Measurements from ENCODE around the gene NLRP6.

Gene NLRP6

DNA sequence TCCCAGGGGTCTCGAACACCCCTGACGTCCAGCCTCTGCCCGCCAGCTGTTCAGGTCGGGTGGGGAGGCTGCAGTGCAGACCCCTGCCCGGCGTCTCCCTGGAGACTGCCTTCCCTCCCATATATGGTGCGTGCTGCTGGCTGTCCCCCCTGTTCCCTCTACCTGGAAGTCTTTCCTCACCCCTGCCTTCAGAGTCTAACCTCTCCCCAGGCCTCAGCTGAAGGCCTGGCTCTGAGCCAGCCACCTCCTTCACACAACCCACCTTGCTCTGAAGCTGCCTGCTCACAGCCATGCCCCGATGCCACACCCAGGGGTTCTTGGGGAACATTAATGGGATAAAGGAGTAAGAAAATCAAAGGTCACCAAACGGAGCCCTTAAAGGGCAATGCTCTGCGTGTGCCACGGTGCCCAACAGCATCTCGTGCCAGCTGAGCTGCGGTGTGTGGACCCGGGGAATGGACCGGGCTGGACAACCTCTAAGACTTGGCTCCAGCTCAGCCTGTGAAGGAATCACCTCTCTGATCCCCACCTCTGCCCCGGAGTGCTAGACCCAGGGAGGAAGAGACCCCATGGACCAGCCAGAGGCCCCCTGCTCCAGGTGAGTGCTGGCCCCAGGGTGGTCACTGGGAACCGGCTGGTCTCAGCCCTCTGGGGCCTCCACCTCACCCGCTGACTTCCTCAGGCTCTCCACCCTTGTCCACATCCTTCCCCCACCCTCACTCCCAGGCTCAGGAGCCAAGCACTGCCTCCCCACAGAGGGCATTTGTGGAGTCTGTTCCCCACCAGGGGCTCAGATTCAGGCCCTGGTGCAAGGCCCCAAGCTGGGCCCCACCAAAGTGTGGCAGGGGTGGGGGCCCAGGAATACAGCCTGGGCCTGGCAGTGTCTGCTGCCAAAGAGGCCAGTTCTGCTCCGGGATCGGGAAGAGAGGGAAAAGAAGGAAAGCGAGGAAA is at the start of gene NLRP6:
NLRP6 (plus strand) TSS at position 407 of the 951 bp plus-strand sequence; CDS start at position 570, 163 bp downstream.
- TF ChIP-seq YY1 (IDR thresholded peaks at IDR 0.05; ENCODE audit: low read depth) (no peak), EGR1 (IDR thresholded peaks at IDR 0.05) (no peak), RAD21 (IDR thresholded peaks at IDR 0.05; ENCODE audit: low read depth) (no peak), NFIC (IDR thresholded peaks at IDR 0.05) (no peak), ZBTB7A (IDR thresholded peaks at IDR 0.05; ENCODE audit: low read depth) (no peak), CEBPB (IDR thresholded peaks at IDR 0.05) (no peak), FOXM1 (IDR thresholded peaks at IDR 0.05; ENCODE audit: borderline replicate concordance, low read depth) (no peak)

DNA sequence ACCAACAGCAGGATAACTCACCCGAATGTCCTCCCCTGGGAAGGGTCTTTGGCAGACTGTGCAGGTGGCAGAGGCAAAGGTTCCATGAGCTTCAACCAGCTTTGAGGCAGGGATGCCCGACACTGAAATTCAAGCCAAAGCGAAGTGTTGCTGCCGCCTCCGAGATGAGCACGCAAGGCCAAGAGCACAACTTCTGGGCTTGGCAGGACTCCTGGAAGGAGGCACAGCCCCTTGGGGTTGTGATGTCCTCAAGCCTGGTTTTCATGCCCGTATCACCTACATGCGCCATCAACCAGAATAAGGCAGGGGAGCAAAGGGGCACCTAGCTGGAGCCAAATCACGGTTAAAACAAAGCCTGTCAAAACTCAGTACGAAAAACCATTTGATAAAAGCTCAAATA is 47.8 kb upstream of the NLRP6 start:
- TF ChIP-seq NFIC (IDR thresholded peaks at IDR 0.05) (no peak), EGR1 (IDR thresholded peaks at IDR 0.05) (no peak)
- TF ChIP-seq, protein P1, sequence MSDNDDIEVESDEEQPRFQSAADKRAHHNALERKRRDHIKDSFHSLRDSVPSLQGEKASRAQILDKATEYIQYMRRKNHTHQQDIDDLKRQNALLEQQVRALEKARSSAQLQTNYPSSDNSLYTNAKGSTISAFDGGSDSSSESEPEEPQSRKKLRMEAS (IDR thresholded peaks at IDR 0.05), result no peak
- TF ChIP-seq, protein P2, sequence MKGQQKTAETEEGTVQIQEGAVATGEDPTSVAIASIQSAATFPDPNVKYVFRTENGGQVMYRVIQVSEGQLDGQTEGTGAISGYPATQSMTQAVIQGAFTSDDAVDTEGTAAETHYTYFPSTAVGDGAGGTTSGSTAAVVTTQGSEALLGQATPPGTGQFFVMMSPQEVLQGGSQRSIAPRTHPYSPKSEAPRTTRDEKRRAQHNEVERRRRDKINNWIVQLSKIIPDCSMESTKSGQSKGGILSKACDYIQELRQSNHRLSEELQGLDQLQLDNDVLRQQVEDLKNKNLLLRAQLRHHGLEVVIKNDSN (IDR thresholded peaks at IDR 0.05), result no peak

DNA sequence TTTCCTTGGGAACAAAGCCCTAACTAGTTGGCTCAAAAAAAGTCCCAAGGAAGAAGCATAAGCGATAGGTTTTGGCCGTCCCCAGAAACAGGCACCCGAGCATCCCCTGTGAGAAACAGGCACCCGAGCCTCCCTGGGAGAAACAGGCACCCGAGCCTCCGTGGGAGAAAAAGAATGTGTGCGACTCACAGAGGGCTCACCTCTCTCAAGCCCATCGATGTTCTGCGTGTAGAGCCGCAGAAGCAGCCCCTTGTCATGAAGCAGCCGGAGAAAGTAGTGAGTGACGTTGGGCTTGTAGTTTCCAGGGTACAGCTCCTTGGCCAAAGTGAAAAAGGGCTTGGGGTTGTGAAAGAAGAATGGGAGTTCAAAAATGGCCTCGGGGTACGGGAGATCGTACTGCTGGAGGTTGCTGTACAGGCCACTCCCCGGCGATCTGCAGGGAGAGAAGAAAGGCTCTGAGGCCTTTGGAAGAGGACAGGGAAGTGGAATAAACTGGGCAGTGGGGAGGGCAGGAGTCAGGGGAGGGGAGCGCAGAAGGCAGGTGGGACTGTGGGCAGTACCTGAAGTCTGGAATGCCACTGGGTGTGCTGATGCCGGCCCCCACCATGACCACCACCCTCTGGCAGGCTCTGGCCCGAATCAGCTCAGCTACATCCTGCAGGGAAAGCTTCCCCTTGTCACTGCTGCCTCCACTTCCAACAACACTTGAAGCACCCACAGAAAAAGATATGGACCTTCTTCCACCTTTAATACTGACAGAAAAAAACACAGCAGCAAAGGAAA is 45.2 kb upstream of the NLRP6 start:
- TF ChIP-seq NFIC (IDR thresholded peaks at IDR 0.05), result no peak
- TF ChIP-seq EP300 (IDR thresholded peaks at IDR 0.05; ENCODE audit: borderline replicate concordance), result no peak
- TF ChIP-seq CREB1 (IDR thresholded peaks at IDR 0.05; ENCODE audit: low read depth), result no peak
- no peak for TF ChIP-seq FOXM1 (IDR thresholded peaks at IDR 0.05; ENCODE audit: borderline replicate concordance, low read depth)
- no peak for TF ChIP-seq CEBPB (IDR thresholded peaks at IDR 0.05)
- TF ChIP-seq, protein P1 (IDR thresholded peaks at IDR 0.05), result no peak
- no peak for TF ChIP-seq RAD21 (IDR thresholded peaks at IDR 0.05; ENCODE audit: low read depth)
- TF ChIP-seq EGR1 (IDR thresholded peaks at IDR 0.05), result no peak
- TF ChIP-seq TCF12 (IDR thresholded peaks at IDR 0.05; ENCODE audit: low read depth), result no peak
- no peak for TF ChIP-seq ZBTB7A (IDR thresholded peaks at IDR 0.05; ENCODE audit: low read depth)
- TF ChIP-seq TAF1 (IDR thresholded peaks at IDR 0.05; ENCODE audit: low read depth), result no peak
- TF ChIP-seq, protein P2 (IDR thresholded peaks at IDR 0.05), result no peak
- TF ChIP-seq YY1 (IDR thresholded peaks at IDR 0.05; ENCODE audit: low read depth), result no peak
- no peak for TF ChIP-seq TEAD4 (IDR thresholded peaks at IDR 0.05)
- TF ChIP-seq, protein P3, sequence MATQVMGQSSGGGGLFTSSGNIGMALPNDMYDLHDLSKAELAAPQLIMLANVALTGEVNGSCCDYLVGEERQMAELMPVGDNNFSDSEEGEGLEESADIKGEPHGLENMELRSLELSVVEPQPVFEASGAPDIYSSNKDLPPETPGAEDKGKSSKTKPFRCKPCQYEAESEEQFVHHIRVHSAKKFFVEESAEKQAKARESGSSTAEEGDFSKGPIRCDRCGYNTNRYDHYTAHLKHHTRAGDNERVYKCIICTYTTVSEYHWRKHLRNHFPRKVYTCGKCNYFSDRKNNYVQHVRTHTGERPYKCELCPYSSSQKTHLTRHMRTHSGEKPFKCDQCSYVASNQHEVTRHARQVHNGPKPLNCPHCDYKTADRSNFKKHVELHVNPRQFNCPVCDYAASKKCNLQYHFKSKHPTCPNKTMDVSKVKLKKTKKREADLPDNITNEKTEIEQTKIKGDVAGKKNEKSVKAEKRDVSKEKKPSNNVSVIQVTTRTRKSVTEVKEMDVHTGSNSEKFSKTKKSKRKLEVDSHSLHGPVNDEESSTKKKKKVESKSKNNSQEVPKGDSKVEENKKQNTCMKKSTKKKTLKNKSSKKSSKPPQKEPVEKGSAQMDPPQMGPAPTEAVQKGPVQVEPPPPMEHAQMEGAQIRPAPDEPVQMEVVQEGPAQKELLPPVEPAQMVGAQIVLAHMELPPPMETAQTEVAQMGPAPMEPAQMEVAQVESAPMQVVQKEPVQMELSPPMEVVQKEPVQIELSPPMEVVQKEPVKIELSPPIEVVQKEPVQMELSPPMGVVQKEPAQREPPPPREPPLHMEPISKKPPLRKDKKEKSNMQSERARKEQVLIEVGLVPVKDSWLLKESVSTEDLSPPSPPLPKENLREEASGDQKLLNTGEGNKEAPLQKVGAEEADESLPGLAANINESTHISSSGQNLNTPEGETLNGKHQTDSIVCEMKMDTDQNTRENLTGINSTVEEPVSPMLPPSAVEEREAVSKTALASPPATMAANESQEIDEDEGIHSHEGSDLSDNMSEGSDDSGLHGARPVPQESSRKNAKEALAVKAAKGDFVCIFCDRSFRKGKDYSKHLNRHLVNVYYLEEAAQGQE (IDR thresholded peaks at IDR 0.05; ENCODE audit: low read depth), result no peak

DNA sequence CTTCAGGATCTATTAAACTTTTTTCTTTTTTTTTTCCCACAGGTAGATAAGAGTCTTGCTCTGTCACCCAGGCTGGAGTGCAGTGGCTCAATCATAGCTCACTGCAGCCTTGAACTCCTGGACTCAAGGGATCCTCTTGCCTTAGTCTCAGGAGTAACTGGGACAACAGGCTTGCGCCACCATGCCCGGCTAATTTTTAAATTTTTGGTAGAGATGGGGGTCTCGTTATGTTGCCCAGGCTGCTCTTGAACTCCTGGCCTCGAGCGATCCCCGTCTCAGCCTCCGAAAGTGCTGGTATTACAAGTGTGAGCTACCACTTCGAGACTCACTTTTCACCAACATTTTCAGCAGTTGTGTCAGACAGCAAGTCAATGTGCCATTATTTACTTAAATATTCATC is 43.0 kb upstream of the NLRP6 start:
- no peak for TF ChIP-seq EGR1 (IDR thresholded peaks at IDR 0.05)
- no peak for TF ChIP-seq TAF1 (IDR thresholded peaks at IDR 0.05; ENCODE audit: low read depth)
- TF ChIP-seq FOXM1 (IDR thresholded peaks at IDR 0.05; ENCODE audit: borderline replicate concordance, low read depth), result no peak
- TF ChIP-seq, protein P2 (IDR thresholded peaks at IDR 0.05), result no peak
- no peak for TF ChIP-seq NFIC (IDR thresholded peaks at IDR 0.05)
- no peak for TF ChIP-seq TCF12 (IDR thresholded peaks at IDR 0.05; ENCODE audit: low read depth)
- no peak for TF ChIP-seq YY1 (IDR thresholded peaks at IDR 0.05; ENCODE audit: low read depth)
- TF ChIP-seq CEBPB (IDR thresholded peaks at IDR 0.05), result no peak
- TF ChIP-seq RAD21 (IDR thresholded peaks at IDR 0.05; ENCODE audit: low read depth), result no peak

DNA sequence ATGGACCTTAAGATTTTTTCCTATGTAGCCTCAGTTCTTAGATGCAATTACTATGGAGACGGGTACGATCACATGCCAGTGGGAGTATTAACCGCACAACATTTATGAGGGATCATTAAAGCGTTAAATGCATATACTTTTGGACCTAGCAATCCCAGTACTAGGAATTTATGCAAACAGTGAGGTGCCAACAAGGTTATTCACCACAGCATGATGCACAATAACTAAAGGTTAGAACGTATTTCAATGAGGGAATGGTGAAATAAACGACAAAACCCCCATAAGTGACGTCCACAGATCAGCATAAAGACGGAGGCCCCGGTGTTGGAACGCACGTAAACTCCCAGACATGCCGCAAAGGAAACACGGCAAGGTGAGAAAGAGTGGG is 42.6 kb upstream of the NLRP6 start:
- TF ChIP-seq TCF12 (IDR thresholded peaks at IDR 0.05; ENCODE audit: low read depth), result no peak

DNA sequence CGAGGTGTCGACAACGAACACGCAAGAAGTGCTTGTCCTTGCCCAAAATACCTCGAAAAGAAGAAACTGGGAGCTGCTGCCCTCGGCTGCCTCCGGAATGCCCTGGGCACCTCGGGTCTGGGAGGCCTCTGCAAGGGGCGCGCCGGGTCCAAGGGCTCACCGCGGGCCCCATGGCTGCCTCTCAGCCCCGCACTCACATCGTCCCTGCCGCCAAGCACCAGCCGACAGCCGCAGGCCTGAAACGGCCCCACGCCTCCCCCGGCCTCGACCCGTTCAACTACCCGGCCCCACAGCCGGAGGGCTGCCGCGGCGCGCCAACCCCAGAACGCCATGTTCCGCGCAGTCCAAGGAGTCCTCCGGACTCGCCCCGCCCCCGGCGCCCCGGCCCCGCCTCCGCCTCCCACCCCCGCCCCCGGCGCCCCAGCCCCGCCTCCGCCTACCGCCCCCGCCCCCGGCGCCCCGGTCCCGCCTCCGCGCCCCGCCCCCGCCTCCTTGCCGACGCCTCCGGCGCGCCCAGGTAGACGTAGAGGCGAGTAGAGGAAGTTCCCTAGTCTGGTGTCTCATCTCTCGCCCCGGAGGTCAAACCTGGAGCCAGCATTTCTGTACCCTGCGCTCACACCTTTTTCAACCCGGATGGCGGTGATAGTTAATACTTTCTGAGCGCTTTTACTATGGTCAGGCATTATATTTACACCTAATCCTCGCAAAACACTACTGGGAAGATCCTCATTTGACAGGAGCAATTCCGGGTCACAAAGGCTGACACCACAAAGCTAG is 42.0 kb upstream of the NLRP6 start, which contains the start of gene SIRT3:
SIRT3 (minus strand) TSS at position 346 of the 777 bp plus-strand sequence; CDS start at position 332, 14 bp downstream.
- no peak for TF ChIP-seq FOXM1 (IDR thresholded peaks at IDR 0.05; ENCODE audit: borderline replicate concordance, low read depth)
- no peak for TF ChIP-seq CEBPB (IDR thresholded peaks at IDR 0.05)
- TF ChIP-seq, protein P2 (IDR thresholded peaks at IDR 0.05), result no peak
- TF ChIP-seq YY1 (IDR thresholded peaks at IDR 0.05; ENCODE audit: low read depth), result peak; percentile 87
- no peak for TF ChIP-seq TCF12 (IDR thresholded peaks at IDR 0.05; ENCODE audit: low read depth)
- peak; percentile 87 for TF ChIP-seq EGR1 (IDR thresholded peaks at IDR 0.05)
- TF ChIP-seq CREB1 (IDR thresholded peaks at IDR 0.05; ENCODE audit: low read depth), result peak; percentile 44; the same call in 1 of the 2 replicates
- no peak for TF ChIP-seq ZBTB7A (IDR thresholded peaks at IDR 0.05; ENCODE audit: low read depth)
- no peak for TF ChIP-seq NFIC (IDR thresholded peaks at IDR 0.05)
- no peak for TF ChIP-seq RAD21 (IDR thresholded peaks at IDR 0.05; ENCODE audit: low read depth)
- 0 out of 2 replicates have a peak, but pooled peaks have one; percentile 35 for TF ChIP-seq TEAD4 (IDR thresholded peaks at IDR 0.05)
- TF ChIP-seq, protein P1 (IDR thresholded peaks at IDR 0.05), result peak; percentile 71
- TF ChIP-seq TAF1 (IDR thresholded peaks at IDR 0.05; ENCODE audit: low read depth), result peak; percentile 89
- TF ChIP-seq, protein P3 (IDR thresholded peaks at IDR 0.05; ENCODE audit: low read depth), result no peak
- no peak for TF ChIP-seq EP300 (IDR thresholded peaks at IDR 0.05; ENCODE audit: borderline replicate concordance)

All from Ishikawa (cell line).